ENCODE measurements around the gene AUNIP. TPM values are rescaled to one million over a fixed set of nuclear protein-coding genes. Genes with fewer than 3 reads are reported as not detected.

The AUNIP gene
- total RNA-seq, 1 experiment from 2014 or later, result 7.2 TPM

GRCh38 chr1:25834894-25835293, 24.4 kb downstream of the AUNIP start:
- no peaks in the 10 kb centered on the region for H3K9me3 ChIP-seq (ENCODE audit: low read length)
- H3K4me2 ChIP-seq (ENCODE audit: low read depth, low read length, poor library complexity, severe bottlenecking), result no peak overlapping the region
- no peaks in the 10 kb centered on the region for H3K4me1 ChIP-seq (ENCODE audit: low read length)
- no peak overlapping the region for H3K9ac ChIP-seq (ENCODE audit: low read length)
- peaks cover 34% of the 10 kb centered on the region; the same call in 1 of the 2 replicates for H3K36me3 ChIP-seq (ENCODE audit: insufficient read depth, low read length)
- H3K27ac ChIP-seq (ENCODE audit: low read length), result no peak overlapping the region
- peaks cover 34% of the 10 kb centered on the region for H3K79me2 ChIP-seq (ENCODE audit: low read length)
- no peaks in the 10 kb centered on the region for H3K9me2 ChIP-seq (replicated peaks; ENCODE audit: insufficient read depth, low read length)
- no peaks in the 10 kb centered on the region for H3K27me3 ChIP-seq (ENCODE audit: low read length)
- DNase-seq, result no peak
- H3K4me3 ChIP-seq (ENCODE audit: low read length), result no peak overlapping the region
- no peak overlapping the region for H2AFZ ChIP-seq (ENCODE audit: low read length)
- peaks cover 12% of the 10 kb centered on the region; the same call in 1 of the 2 replicates for H4K20me1 ChIP-seq (ENCODE audit: insufficient read depth, low read depth, low read length)

- Histone ChIP-seq H3K4me1 (ENCODE audit: low read length) (no peaks in the 10 kb centered on the region), H3K4me3 (ENCODE audit: low read length) (no peak overlapping the region), H2AFZ (ENCODE audit: low read length) (no peak overlapping the region), H3K36me3 (ENCODE audit: insufficient read depth, low read length) (peaks cover 40% of the 10 kb centered on the region; the same call in 1 of the 2 replicates), H3K4me2 (ENCODE audit: low read depth, low read length, poor library complexity, severe bottlenecking) (no peak overlapping the region), H3K9me3 (ENCODE audit: low read length) (no peaks in the 10 kb centered on the region), H4K20me1 (ENCODE audit: insufficient read depth, low read depth, low read length) (peaks cover 12% of the 10 kb centered on the region; the same call in 1 of the 2 replicates), H3K9ac (ENCODE audit: low read length) (no peak overlapping the region), H3K27ac (ENCODE audit: low read length) (no peak overlapping the region), H3K79me2 (ENCODE audit: low read length) (peaks cover 18% of the 10 kb centered on the region), H3K9me2 (replicated peaks; ENCODE audit: insufficient read depth, low read length) (no peaks in the 10 kb centered on the region), H3K27me3 (ENCODE audit: low read length) (no peaks in the 10 kb centered on the region)
- no peak for DNase-seq
Measured at GRCh38 chr1:25833158-25833557, 26.1 kb downstream of the AUNIP start.

- no peak for DNase-seq
Measured at GRCh38 chr1:25832336-25833037, 26.8 kb downstream of the AUNIP start.

GRCh38 chr1:25831569-25832196, 27.6 kb downstream of the AUNIP start:
- Histone ChIP-seq H3K9me2 (replicated peaks; ENCODE audit: insufficient read depth, low read length) (no peaks in the 10 kb centered on the region), H3K4me1 (ENCODE audit: low read length) (no peaks in the 10 kb centered on the region), H2AFZ (ENCODE audit: low read length) (no peak overlapping the region), H3K4me2 (ENCODE audit: low read depth, low read length, poor library complexity, severe bottlenecking) (no peak overlapping the region), H3K79me2 (ENCODE audit: low read length) (peaks cover 14% of the 10 kb centered on the region), H3K4me3 (ENCODE audit: low read length) (no peak overlapping the region), H3K27me3 (ENCODE audit: low read length) (no peaks in the 10 kb centered on the region), H3K27ac (ENCODE audit: low read length) (no peak overlapping the region), H4K20me1 (ENCODE audit: insufficient read depth, low read depth, low read length) (peaks cover 12% of the 10 kb centered on the region; the same call in 1 of the 2 replicates), H3K36me3 (ENCODE audit: insufficient read depth, low read length) (peaks cover 40% of the 10 kb centered on the region; the same call in 1 of the 2 replicates), H3K9ac (ENCODE audit: low read length) (no peak overlapping the region), H3K9me3 (ENCODE audit: low read length) (no peaks in the 10 kb centered on the region)
- no peak for DNase-seq

More at GRCh38 chr1:25832336-25833037, 26.8 kb downstream of the AUNIP start:
- H3K4me1 ChIP-seq (ENCODE audit: low read length), result no peaks in the 10 kb centered on the region
- H2AFZ ChIP-seq (ENCODE audit: low read length), result no peak overlapping the region
- peaks cover 40% of the 10 kb centered on the region; the same call in 1 of the 2 replicates for H3K36me3 ChIP-seq (ENCODE audit: insufficient read depth, low read length)
- H3K4me2 ChIP-seq (ENCODE audit: low read depth, low read length, poor library complexity, severe bottlenecking), result no peak overlapping the region
- H3K27ac ChIP-seq (ENCODE audit: low read length), result no peak overlapping the region
- no peaks in the 10 kb centered on the region for H3K9me2 ChIP-seq (replicated peaks; ENCODE audit: insufficient read depth, low read length)
- no peak overlapping the region for H3K4me3 ChIP-seq (ENCODE audit: low read length)
- H3K27me3 ChIP-seq (ENCODE audit: low read length), result no peaks in the 10 kb centered on the region
- no peak overlapping the region for H3K9ac ChIP-seq (ENCODE audit: low read length)
- H3K9me3 ChIP-seq (ENCODE audit: low read length), result no peaks in the 10 kb centered on the region
- H4K20me1 ChIP-seq (ENCODE audit: insufficient read depth, low read depth, low read length), result peaks cover 12% of the 10 kb centered on the region; the same call in 1 of the 2 replicates
- peaks cover 14% of the 10 kb centered on the region for H3K79me2 ChIP-seq (ENCODE audit: low read length)

- no peak overlapping the region for H3K4me3 ChIP-seq (ENCODE audit: low read length)
- H3K27me3 ChIP-seq (ENCODE audit: low read length), result no peaks in the 10 kb centered on the region
- peaks cover 27% of the 10 kb centered on the region for H4K20me1 ChIP-seq (ENCODE audit: insufficient read depth, low read depth, low read length)
- no peak for DNase-seq
- no peak overlapping the region for H3K27ac ChIP-seq (ENCODE audit: low read length)
- no peaks in the 10 kb centered on the region for H3K9me2 ChIP-seq (replicated peaks; ENCODE audit: insufficient read depth, low read length)
- no peaks in the 10 kb centered on the region for H3K9me3 ChIP-seq (ENCODE audit: low read length)
- no peak overlapping the region for H2AFZ ChIP-seq (ENCODE audit: low read length)
- no peak overlapping the region for H3K9ac ChIP-seq (ENCODE audit: low read length)
- H3K4me2 ChIP-seq (ENCODE audit: low read depth, low read length, poor library complexity, severe bottlenecking), result no peak overlapping the region
- peaks cover 10% of the 10 kb centered on the region; the same call in 1 of the 2 replicates for H3K79me2 ChIP-seq (ENCODE audit: low read length)
- no peaks in the 10 kb centered on the region for H3K4me1 ChIP-seq (ENCODE audit: low read length)
- H3K36me3 ChIP-seq (ENCODE audit: insufficient read depth, low read length), result peaks cover 35% of the 10 kb centered on the region; the same call in 1 of the 2 replicates
Measured at GRCh38 chr1:25829046-25829445, 30.2 kb downstream of the AUNIP start.

GRCh38 chr1:25828491-25828890, 30.8 kb downstream of the AUNIP start:
- Histone ChIP-seq H3K36me3 (ENCODE audit: insufficient read depth, low read length) (peaks cover 32% of the 10 kb centered on the region; the same call in 1 of the 2 replicates), H2AFZ (ENCODE audit: low read length) (no peak overlapping the region), H3K27me3 (ENCODE audit: low read length) (peaks cover under 1% of the 10 kb centered on the region; the same call in 1 of the 2 replicates), H3K9me3 (ENCODE audit: low read length) (no peaks in the 10 kb centered on the region), H3K4me2 (ENCODE audit: low read depth, low read length, poor library complexity, severe bottlenecking) (no peak overlapping the region), H3K79me2 (ENCODE audit: low read length) (peaks cover 6% of the 10 kb centered on the region; the same call in 1 of the 2 replicates), H3K4me3 (ENCODE audit: low read length) (no peak overlapping the region), H3K9ac (ENCODE audit: low read length) (no peak overlapping the region), H3K9me2 (replicated peaks; ENCODE audit: insufficient read depth, low read length) (no peaks in the 10 kb centered on the region), H3K4me1 (ENCODE audit: low read length) (no peaks in the 10 kb centered on the region), H3K27ac (ENCODE audit: low read length) (no peak overlapping the region), H4K20me1 (ENCODE audit: insufficient read depth, low read depth, low read length) (peaks cover 33% of the 10 kb centered on the region)
- no peak for DNase-seq

GRCh38 chr1:25826571-25826970, 32.7 kb downstream of the AUNIP start:
- H3K9ac ChIP-seq (ENCODE audit: low read length), result no peak overlapping the region
- no peak overlapping the region for H3K27ac ChIP-seq (ENCODE audit: low read length)
- no peak for DNase-seq
- H3K36me3 ChIP-seq (ENCODE audit: insufficient read depth, low read length), result peaks cover 23% of the 10 kb centered on the region
- H3K4me1 ChIP-seq (ENCODE audit: low read length), result peaks cover 13% of the 10 kb centered on the region
- H3K27me3 ChIP-seq (ENCODE audit: low read length), result peaks cover 2% of the 10 kb centered on the region; the same call in 1 of the 2 replicates
- peaks cover 37% of the 10 kb centered on the region for H4K20me1 ChIP-seq (ENCODE audit: insufficient read depth, low read depth, low read length)
- H2AFZ ChIP-seq (ENCODE audit: low read length), result no peak overlapping the region
- no peaks in the 10 kb centered on the region for H3K79me2 ChIP-seq (ENCODE audit: low read length)
- no peaks in the 10 kb centered on the region for H3K9me2 ChIP-seq (replicated peaks; ENCODE audit: insufficient read depth, low read length)
- no peaks in the 10 kb centered on the region for H3K9me3 ChIP-seq (ENCODE audit: low read length)
- no peak overlapping the region for H3K4me2 ChIP-seq (ENCODE audit: low read depth, low read length, poor library complexity, severe bottlenecking)
- H3K4me3 ChIP-seq (ENCODE audit: low read length), result no peak overlapping the region

- no peaks in the 10 kb centered on the region for H3K79me2 ChIP-seq (ENCODE audit: low read length)
- H4K20me1 ChIP-seq (ENCODE audit: insufficient read depth, low read depth, low read length), result peaks cover 46% of the 10 kb centered on the region
- H3K9me3 ChIP-seq (ENCODE audit: low read length), result no peaks in the 10 kb centered on the region
Measured at GRCh38 chr1:25825605-25826004, 33.7 kb downstream of the AUNIP start.

More at GRCh38 chr1:25825605-25826004, 33.7 kb downstream of the AUNIP start:
- no peak overlapping the region for H3K4me2 ChIP-seq (ENCODE audit: low read depth, low read length, poor library complexity, severe bottlenecking)
- peaks cover 2% of the 10 kb centered on the region; the same call in 1 of the 2 replicates for H3K27me3 ChIP-seq (ENCODE audit: low read length)
- peaks cover 23% of the 10 kb centered on the region for H3K4me1 ChIP-seq (ENCODE audit: low read length)
- no peak overlapping the region for H2AFZ ChIP-seq (ENCODE audit: low read length)
- DNase-seq, result no peak
- no peak overlapping the region for H3K4me3 ChIP-seq (ENCODE audit: low read length)
- H3K27ac ChIP-seq (ENCODE audit: low read length), result no peak overlapping the region
- H3K9ac ChIP-seq (ENCODE audit: low read length), result no peak overlapping the region
- H3K36me3 ChIP-seq (ENCODE audit: insufficient read depth, low read length), result peaks cover 13% of the 10 kb centered on the region
- no peaks in the 10 kb centered on the region for H3K9me2 ChIP-seq (replicated peaks; ENCODE audit: insufficient read depth, low read length)
